T-helper 17 cell (primary cell): ENCODE data around the gene MOK. TPM values are rescaled to one million over a fixed set of nuclear protein-coding genes. Genes with fewer than 3 reads are reported as not detected.

ENCODE experiments used
- ATAC-seq: fragments of 150-1000 bp; cut with Tn5 transposase; 2 replicates; pipeline ENCODE4 v1.10.0; 2021; ENCODE audit warnings: mild to moderate bottlenecking, moderate library complexity
- DNase-seq, 3 donors: peaks; one replicate each; pipeline versions ENCODE4 v3.0.0 to v3.0.0-alpha.2; 2020 to 2021
- H3K9me3 ChIP-seq: one replicate; pipeline ENCODE4 v1.7.0; 2013; ENCODE audit warnings: low read length, mild to moderate bottlenecking; ENCODE audit not compliant: control insufficient read depth, poor library complexity, severe bottlenecking
- H3K27ac Mint-ChIP-seq: one replicate; pipeline ENCODE4 v1.8.0; 2022; ENCODE audit warnings: mild to moderate bottlenecking, moderate library complexity, mixed read lengths
- H3K27me3 Mint-ChIP-seq: one replicate; pipeline ENCODE4 v1.8.0; 2022; ENCODE audit warnings: mixed read lengths
- H3K36me3 Mint-ChIP-seq: one replicate; pipeline ENCODE4 v1.8.0; 2022; ENCODE audit warnings: low read depth, mixed read lengths
- H3K4me1 Mint-ChIP-seq: one replicate; pipeline ENCODE4 v1.8.0; 2022; ENCODE audit warnings: mild to moderate bottlenecking, mixed read lengths
- H3K4me3 Mint-ChIP-seq: one replicate; pipeline ENCODE4 v1.8.0; 2022; ENCODE audit warnings: mild to moderate bottlenecking, moderate library complexity, mixed read lengths
- total RNA-seq, 4 donors: library from RNA in 2 of 4; stranded (reverse) in 2 of 4; gene quantifications; one replicate each; pipeline ENCODE4 v1.2.3 and lab custom pipeline; 2022 to 2026

Gene MOK
- total RNA-seq, 2 donors from 2014 or later, result 3.7 to 4.7 TPM

DNA sequence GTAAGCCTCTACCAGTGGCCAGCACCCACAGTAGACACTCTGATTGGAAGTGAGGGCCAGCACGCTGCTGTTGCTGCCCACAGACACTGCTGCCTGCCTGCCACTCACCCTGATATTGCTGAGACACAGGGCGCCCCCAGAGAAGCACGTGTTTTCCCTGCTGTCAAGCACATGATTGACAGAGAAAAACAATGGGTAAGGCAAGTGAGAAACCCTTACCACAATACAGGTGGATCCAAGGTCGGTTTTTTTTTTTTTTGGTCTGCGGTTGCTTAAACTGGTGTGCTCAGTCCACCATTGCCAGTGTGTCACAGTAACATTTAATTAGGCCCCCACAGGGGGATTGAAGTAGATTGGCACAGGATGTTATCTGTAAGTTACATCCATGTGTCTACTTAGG is 99.4 kb downstream of the MOK start:
- H3K27ac Mint-ChIP-seq, result peak overlapping the region; percentile 65
- no peak for ATAC-seq

DNA sequence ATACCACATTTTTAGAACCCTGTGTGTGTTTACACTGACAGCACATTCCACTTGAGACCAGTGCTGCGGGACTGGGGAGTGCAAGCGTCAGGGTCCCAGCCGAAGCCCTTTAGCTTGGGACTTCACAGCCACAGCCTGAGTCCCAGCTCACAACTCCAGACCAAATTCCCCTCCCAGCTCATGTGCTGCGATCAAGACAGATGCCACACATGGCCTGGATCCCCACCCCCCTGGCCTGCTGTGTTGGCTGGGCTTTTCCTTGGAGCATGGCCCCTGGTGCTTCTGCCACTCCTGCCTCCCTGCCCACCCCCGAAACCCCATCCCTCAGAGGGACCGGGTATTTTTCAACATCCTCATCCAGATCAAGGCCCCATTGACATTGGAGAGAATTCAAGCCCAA is 101.6 kb downstream of the MOK start:
- Mint-ChIP-seq H3K4me3 (no peak overlapping the region), H3K27me3 (no peaks in the 10 kb centered on the region), H3K36me3 (peaks cover 3% of the 10 kb centered on the region), H3K27ac (no peak overlapping the region), H3K4me1 (peaks cover 37% of the 10 kb centered on the region)
- H3K9me3 ChIP-seq, result no peaks in the 10 kb centered on the region
- no peak for DNase-seq
- ATAC-seq, result no peak

More for the DNA sequence above, 99.4 kb downstream of the MOK start:
- Mint-ChIP-seq H3K4me1 (peaks cover 22% of the 10 kb centered on the region), H3K4me3 (no peak overlapping the region), H3K36me3 (peaks cover 4% of the 10 kb centered on the region), H3K27me3 (no peaks in the 10 kb centered on the region)
- no peaks in the 10 kb centered on the region for H3K9me3 ChIP-seq
- DNase-seq, result no peak

DNA sequence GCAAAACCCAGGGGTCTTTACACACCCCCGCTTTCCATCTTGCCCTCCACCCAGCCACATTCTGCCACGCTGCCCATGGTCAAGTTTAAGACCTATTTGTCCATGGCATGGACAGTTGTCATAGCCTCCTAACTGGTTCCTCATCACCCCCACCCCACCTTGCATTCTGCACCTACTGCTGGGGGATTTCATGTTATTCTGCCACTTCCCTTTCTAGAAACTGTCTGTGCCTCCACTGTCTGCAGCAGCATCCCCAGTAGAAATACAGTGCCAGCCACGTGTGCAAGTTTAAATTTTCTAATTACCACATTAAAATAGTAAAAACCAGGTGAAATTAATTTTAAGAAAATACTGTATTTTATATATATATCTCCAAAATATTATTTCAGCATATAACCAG is 102.0 kb downstream of the MOK start:
- Mint-ChIP-seq H3K27me3 (no peaks in the 10 kb centered on the region), H3K4me3 (no peak overlapping the region), H3K4me1 (peaks cover 38% of the 10 kb centered on the region), H3K27ac (peak overlapping the region; percentile 91), H3K36me3 (peaks cover 3% of the 10 kb centered on the region)
- H3K9me3 ChIP-seq, result no peaks in the 10 kb centered on the region
- DNase-seq, result no peak
- ATAC-seq, result no peak

DNA sequence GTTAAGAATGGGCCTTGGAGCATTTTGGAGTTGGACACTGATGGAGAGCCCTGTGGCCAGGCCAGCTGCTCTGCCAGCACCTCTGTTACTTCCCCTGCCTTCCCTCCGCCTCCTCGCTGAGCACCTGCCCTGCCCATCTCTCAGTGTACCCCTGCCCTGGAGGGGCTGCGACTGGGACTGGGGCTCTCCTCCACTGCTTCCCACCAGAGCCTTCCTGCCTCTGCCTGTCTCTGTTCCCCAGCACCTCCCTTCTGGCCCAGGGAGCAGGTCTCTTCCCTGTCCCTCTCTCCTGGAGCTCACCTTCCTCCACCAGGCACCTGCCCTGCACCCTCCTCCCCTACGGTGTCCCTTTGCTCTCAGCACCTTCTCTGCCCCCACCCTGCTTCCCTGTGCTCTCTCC is 103.2 kb downstream of the MOK start:
- peak overlapping the region; percentile 72 for H3K4me3 Mint-ChIP-seq
- H3K36me3 Mint-ChIP-seq, result peaks cover 5% of the 10 kb centered on the region
- DNase-seq (no peak), ATAC-seq (peak; percentile 9)
- H3K9me3 ChIP-seq, result no peaks in the 10 kb centered on the region
- no peaks in the 10 kb centered on the region for H3K27me3 Mint-ChIP-seq
- peak overlapping the region; percentile 91 for H3K27ac Mint-ChIP-seq
- H3K4me1 Mint-ChIP-seq, result peaks cover 49% of the 10 kb centered on the region

DNA sequence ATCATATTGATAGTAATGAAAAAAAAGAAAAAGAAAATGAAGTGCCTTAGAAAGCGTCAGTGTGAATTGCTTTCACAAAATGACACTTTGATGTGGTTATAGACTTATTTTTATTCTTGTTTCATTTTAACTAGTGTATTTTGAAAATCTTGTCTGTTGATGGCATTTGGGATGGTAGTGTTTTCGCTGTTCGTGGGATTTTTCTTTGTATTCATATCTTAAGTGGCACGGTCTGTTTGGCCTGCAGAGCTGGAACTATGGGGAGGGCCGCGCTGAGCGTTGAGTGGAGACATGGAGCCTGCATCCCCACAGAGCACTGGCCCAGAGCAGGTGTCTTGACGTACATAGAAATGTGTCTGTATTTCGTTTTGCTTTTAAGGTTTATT is 103.6 kb downstream of the MOK start:
- H3K9me3 ChIP-seq, result no peaks in the 10 kb centered on the region
- Mint-ChIP-seq H3K4me3 (peak overlapping the region; percentile 72), H3K36me3 (peaks cover 5% of the 10 kb centered on the region), H3K27me3 (no peaks in the 10 kb centered on the region), H3K27ac (peak overlapping the region; percentile 91), H3K4me1 (peaks cover 50% of the 10 kb centered on the region)
- DNase-seq (no peak), ATAC-seq (peak; percentile 50)

DNA sequence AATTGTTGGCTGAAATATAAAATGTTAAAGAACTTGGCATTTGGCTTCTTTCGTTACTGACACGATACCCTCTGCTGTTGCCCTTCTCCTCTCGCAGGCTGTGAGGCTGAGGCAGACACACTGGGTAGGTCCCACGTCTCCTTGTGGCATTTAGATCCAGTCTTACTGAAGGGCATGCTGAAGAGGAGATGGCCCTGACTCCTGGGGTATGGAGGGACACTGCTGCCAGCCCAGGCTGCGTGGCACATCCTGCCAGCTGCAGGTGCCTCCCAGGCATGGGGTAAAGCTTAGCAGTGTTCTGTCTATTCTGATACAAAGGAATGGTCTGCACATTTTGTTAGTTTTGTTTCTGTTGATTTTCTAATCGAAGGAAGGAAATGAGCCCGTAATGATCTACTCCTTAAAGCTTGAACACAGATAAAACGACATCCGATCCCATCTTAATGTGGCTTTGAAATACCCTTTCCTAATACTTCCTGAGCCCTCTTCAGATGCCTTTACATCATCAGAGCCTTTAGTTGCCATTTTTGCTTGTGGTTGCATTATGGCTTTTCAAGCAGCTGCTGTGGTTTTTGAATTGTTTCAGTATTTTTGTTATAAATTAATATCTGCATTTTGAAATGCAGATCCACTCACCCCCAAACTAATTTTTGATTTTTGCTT is 104.1 kb downstream of the MOK start:
- Mint-ChIP-seq H3K27ac (peak overlapping the region; percentile 91), H3K4me1 (peaks cover 54% of the 10 kb centered on the region), H3K4me3 (peak overlapping the region; percentile 72), H3K36me3 (peaks cover 7% of the 10 kb centered on the region), H3K27me3 (no peaks in the 10 kb centered on the region)
- DNase-seq, result no peak
- no peaks in the 10 kb centered on the region for H3K9me3 ChIP-seq
- peak; percentile 76 for ATAC-seq

DNA sequence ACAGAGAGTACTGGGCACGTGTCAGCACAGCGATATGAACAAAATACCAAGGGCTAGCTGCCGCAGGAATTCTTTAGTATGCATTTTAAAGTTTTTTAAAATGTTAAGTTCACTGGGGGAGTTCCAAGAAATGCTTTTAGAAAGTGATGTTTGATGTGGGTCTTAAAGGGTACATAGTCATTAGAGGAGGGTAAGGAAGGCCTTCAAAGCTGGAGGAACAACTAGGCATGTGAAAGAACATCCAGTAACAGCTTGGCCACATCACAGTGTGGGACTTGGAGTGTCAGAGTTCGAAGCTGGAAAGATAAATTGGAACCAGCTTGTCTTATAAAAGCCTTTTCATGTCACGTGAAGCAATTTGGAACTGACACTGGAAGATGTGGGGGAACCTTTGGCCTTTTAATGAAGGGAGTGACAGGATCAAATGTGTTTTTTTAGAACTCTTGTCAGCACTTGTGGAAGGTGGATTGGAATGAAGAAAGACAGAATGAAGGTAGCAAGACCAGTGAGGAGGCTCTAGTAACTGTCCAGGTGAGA is 107.6 kb downstream of the MOK start:
- no peak overlapping the region for H3K4me3 Mint-ChIP-seq
- no peak for ATAC-seq
- peaks cover 7% of the 10 kb centered on the region for H3K36me3 Mint-ChIP-seq
- DNase-seq, result no peak
- no peaks in the 10 kb centered on the region for H3K27me3 Mint-ChIP-seq
- no peaks in the 10 kb centered on the region for H3K9me3 ChIP-seq
- H3K27ac Mint-ChIP-seq, result peak overlapping the region; percentile 76
- peaks cover 60% of the 10 kb centered on the region for H3K4me1 Mint-ChIP-seq

DNA sequence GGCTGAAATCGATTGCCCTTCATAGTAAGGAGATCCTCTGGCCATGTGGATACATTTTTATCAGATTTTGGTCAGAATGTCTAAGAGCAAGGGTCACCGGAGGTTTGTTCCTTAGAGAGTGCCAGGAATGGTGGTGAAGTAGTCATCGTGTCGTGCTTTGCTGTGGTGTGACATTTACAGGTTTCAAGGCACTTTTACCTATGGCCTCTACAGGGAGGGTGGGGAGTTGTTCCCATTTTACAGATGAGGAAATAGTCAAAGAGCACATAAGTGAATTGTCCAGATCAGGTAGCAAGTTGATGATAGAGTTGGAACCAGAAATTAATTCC is 108.1 kb downstream of the MOK start:
- H3K4me3 Mint-ChIP-seq, result no peak overlapping the region
- peaks cover 7% of the 10 kb centered on the region for H3K36me3 Mint-ChIP-seq
- H3K27me3 Mint-ChIP-seq, result no peaks in the 10 kb centered on the region
- H3K4me1 Mint-ChIP-seq, result peaks cover 57% of the 10 kb centered on the region
- ATAC-seq, result no peak
- H3K27ac Mint-ChIP-seq, result peak overlapping the region; percentile 76
- no peak for DNase-seq
- no peaks in the 10 kb centered on the region for H3K9me3 ChIP-seq

DNA sequence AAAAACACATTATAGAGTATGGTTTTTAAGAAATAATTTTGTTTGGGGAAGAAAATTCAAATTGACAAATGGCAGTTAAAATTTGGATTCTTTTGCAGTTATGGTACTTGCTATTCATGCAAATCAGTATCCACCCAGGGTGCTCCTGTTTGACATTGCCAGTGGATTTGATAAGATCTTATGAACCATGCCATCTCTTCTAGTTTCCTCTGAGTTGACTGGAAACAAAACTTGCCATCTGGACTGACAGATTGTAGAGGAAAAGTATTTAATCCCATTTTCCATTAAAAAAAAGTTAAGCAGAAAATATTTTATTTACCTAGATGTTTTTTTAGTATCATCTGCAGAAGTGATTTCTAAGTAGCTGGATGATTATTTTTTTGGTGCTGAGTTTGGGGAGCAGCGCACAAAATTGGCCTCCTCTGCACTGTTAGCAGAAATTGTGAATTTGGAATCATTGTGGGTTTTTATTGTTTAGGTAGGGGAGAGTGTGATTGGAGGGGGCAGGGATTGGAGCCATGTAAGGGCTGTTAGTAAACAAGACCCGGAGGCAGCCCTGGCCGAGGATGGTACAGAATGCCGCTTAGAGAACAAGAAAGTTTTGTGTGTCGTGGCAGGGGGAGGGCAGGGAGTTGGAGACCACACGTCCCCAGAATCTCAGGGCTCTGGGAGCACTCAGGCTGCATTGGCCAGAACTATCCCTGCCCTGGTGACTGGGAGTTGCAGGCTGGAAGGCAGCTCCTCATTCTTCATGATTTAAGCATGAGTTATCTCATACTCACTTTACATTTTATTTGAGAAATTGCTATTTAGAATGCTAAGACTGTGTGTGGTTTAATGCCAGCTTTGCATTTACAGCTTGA is 108.7 kb downstream of the MOK start:
- H3K9me3 ChIP-seq, result no peaks in the 10 kb centered on the region
- Mint-ChIP-seq H3K27me3 (no peaks in the 10 kb centered on the region), H3K4me3 (no peak overlapping the region), H3K4me1 (peaks cover 52% of the 10 kb centered on the region), H3K27ac (peak overlapping the region; percentile 76), H3K36me3 (peaks cover 7% of the 10 kb centered on the region)
- DNase-seq (no peak), ATAC-seq (no peak)

DNA sequence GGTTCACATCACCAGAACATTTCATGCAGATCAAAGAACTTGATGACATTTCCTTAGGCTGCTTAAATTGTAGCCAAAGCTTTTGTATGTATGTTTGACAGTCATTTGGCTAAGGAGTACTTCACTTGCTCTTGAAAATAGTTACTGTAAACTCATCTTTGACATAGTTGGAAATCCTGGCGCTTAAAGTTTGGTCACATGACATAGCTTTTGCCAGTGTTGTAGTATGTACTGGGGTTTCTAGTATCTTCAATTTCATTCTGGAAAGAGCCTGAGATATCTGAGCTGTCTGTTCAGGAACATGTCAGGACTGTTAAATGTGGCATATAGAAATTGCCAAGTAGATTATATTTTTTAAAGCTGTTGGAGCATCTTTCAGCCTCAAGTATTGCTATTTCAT is 109.5 kb downstream of the MOK start:
- H3K9me3 ChIP-seq, result no peaks in the 10 kb centered on the region
- Mint-ChIP-seq H3K4me3 (no peak overlapping the region), H3K27me3 (no peaks in the 10 kb centered on the region), H3K36me3 (peaks cover 7% of the 10 kb centered on the region), H3K27ac (no peak overlapping the region), H3K4me1 (peaks cover 51% of the 10 kb centered on the region)
- DNase-seq (no peak), ATAC-seq (no peak)

DNA sequence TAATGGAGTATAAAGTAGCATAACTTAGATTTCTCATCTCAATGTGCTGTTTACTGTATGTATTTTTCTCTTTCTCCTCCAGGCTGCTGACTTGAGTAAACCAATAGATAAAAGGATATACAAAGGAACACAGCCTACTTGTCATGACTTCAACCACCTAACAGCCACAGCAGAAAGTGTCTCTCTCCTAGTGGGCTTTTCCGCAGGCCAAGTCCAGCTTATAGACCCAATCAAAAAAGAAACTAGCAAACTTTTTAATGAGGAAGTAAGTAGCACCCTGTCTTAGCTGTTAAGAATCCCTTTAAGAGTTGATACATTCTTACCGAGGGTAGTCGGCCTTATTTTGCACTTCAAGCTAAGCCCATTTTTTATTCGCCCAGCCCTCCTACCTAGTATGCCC is 110.1 kb downstream of the MOK start:
- peaks cover 7% of the 10 kb centered on the region for H3K36me3 Mint-ChIP-seq
- H3K27ac Mint-ChIP-seq, result no peak overlapping the region
- H3K27me3 Mint-ChIP-seq, result no peaks in the 10 kb centered on the region

DNA sequence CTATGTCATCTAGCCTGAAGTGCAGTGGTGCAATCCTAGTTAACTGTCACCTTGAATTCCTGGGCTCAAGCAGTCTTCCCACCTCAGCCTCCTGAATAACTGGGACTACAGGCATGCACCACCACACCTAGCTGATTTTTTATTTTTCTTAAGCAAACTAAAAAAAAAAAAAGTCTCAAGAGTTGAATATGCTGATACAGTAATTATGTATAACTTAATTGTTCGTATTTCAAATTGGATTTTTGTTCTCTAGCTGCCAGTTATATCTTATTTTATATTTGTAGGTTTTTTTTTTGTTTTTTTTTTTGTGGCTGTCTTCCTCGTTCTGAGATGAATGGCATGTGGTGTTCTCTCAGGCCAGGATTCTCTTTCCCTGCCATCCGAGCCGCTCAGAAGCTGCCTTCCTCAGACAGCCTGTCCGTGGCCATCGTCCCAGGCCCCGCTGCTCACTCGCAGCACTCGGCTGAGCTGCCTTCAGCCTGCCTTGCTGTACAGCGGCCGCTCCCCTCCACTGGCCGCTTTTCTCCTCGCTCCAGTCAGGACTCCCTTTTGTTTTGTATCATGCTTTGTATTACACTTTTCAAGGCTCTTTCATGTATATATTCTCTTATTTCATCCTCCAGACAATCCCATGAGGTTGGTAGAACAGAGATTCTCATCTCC is 112.0 kb downstream of the MOK start:
- ATAC-seq (no peak), DNase-seq (no peak)
- peak overlapping the region; percentile 37 for H3K27ac Mint-ChIP-seq
- H3K27me3 Mint-ChIP-seq, result no peaks in the 10 kb centered on the region
- peaks cover 36% of the 10 kb centered on the region for H3K4me1 Mint-ChIP-seq
- H3K4me3 Mint-ChIP-seq, result no peak overlapping the region
- no peaks in the 10 kb centered on the region for H3K9me3 ChIP-seq
- H3K36me3 Mint-ChIP-seq, result peaks cover 4% of the 10 kb centered on the region

More for the DNA sequence above, 110.1 kb downstream of the MOK start:
- no peaks in the 10 kb centered on the region for H3K9me3 ChIP-seq
- H3K4me3 Mint-ChIP-seq, result no peak overlapping the region
- ATAC-seq, result no peak
- peaks cover 48% of the 10 kb centered on the region for H3K4me1 Mint-ChIP-seq
- DNase-seq, result no peak

DNA sequence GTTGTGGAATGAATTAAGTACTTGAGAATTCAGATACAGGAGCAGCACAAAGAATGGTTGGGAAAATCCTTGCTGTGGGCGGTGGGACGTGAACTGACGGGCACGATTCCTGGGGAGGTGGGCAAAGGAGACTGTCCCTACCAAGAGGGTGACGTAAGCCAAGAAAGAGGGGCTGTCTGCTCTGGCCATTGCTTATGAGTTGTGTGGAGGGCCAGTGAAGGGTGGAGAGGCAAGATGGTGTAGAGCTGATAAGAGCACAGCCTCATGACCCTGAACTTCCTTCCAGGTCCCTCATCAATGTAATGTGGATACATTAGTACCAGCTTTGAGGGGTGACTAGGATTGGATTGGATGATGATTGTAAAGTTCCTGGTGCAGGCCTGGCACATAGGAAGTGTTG is 115.1 kb downstream of the MOK start:
- no peaks in the 10 kb centered on the region for H3K36me3 Mint-ChIP-seq
- H3K9me3 ChIP-seq, result no peaks in the 10 kb centered on the region
- DNase-seq, result no peak
- H3K4me3 Mint-ChIP-seq, result no peak overlapping the region
- H3K27ac Mint-ChIP-seq, result no peak overlapping the region
- H3K27me3 Mint-ChIP-seq, result no peaks in the 10 kb centered on the region
- no peak for ATAC-seq
- peaks cover 24% of the 10 kb centered on the region for H3K4me1 Mint-ChIP-seq
